LNCaP clone FGC (cell line): ENCODE results near the gene SCFD1.

Experiments
- DNase-seq: peaks from one replicate; pipeline ENCODE4 v3.0.0-alpha.2; 2011; ENCODE audit warnings: low read depth
- H3K4me3 ChIP-seq: 2 replicates; pipeline ENCODE4 v1.5.1; 2011; ENCODE audit warnings: mild to moderate bottlenecking, low read depth, low read length, control low read depth
- TF ChIP-seq, protein P1 (sequence below): IDR thresholded peaks from 2 replicates; pipeline ENCODE4 v1.5.1; 2012; ENCODE audit warnings: mild to moderate bottlenecking; ENCODE audit not compliant: control insufficient read depth, insufficient read depth; ENCODE audit errors: extremely low read depth

Gene SCFD1

DNA sequence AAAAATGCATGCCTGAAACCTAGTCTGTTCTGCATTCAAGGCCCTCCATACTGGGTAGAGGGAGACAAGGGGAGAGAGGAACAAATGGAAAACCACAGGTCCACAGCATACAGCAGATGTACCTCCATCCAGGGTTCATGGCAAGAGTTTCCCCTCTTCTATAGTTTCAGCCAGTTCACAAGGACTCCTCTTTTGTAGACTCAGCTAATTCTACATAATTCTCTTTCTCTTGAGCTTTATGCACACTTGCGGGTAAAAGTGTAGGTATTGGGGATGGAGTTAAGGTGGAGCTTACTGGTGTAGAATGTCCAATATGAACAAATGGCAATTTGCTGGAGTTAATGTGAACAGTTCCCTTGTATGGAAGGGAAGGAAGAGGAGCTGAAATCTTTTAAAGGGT, 39.7 kb upstream of the SCFD1 start:
- TF ChIP-seq, protein P1, sequence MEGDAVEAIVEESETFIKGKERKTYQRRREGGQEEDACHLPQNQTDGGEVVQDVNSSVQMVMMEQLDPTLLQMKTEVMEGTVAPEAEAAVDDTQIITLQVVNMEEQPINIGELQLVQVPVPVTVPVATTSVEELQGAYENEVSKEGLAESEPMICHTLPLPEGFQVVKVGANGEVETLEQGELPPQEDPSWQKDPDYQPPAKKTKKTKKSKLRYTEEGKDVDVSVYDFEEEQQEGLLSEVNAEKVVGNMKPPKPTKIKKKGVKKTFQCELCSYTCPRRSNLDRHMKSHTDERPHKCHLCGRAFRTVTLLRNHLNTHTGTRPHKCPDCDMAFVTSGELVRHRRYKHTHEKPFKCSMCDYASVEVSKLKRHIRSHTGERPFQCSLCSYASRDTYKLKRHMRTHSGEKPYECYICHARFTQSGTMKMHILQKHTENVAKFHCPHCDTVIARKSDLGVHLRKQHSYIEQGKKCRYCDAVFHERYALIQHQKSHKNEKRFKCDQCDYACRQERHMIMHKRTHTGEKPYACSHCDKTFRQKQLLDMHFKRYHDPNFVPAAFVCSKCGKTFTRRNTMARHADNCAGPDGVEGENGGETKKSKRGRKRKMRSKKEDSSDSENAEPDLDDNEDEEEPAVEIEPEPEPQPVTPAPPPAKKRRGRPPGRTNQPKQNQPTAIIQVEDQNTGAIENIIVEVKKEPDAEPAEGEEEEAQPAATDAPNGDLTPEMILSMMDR = no peak
- H3K4me3 ChIP-seq = no peak overlapping the region
- no peak for DNase-seq

DNA sequence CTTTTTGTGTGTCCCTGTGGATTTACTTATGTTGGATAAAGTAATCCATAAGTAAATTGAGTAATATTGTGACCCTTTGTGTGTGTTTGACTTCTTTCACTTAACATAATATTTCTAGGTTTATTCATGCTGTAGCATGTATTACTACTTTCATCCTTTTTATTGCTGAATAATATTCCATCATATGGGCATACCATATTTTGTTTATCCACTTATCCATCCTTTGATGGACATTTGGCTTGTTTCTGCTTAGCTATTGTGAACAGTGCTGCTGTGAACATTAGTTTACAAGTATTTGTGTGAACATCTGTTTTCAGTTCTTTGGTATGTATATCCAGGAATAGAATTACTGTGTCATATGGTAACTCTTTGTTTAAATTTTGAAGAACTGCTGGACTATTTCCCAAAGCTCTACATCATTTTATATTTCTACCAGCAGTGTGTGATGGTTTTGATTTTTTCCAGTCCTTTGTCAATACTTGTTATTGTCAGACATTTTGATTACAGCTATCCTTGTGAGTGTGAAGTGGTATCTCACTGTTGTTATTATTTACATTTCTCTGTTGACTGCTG, 38.0 kb upstream of the SCFD1 start:
- DNase-seq = no peak
- H3K4me3 ChIP-seq = no peak overlapping the region
- TF ChIP-seq, protein P1 = no peak

DNA sequence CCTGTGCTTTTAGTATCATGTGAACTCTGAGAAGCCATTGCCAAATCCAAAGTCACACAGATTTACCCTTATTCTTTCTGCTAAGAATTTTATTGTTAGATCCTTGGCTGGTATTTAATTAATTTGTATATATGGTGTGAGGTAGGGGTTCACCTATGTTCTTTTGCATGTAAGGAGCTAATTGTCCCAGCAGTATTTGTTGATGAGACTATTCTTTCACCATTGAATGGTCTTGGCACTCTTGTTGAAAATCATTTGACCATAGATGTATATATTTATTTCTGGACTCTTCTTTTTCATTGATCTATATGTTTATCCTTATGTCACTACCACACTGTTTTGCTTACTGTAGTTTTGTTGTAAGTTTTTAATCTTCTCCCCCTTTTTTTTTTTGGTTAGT, 36.9 kb upstream of the SCFD1 start:
- no peak overlapping the region for H3K4me3 ChIP-seq
- no peak for DNase-seq
- TF ChIP-seq, protein P1 = no peak

DNA sequence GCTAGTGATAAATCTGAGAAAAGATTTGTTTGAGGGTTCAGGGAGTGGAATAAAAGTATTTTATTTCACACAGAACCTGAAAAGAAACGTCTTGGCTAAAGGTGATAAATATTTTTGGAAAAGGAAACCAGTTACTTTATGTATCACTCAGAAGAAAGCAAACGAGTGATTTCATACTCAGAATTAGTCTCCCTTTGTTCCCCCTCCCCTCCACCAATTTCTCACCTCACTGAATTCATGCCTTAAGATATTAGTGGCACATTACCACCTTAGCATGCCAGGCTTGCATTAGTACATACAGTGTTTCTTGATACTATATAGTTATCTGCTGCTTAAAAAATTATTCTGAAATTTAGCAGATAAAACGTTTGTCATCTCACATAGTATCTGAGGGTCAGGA, 35.0 kb upstream of the SCFD1 start:
- DNase-seq = no peak
- no peak overlapping the region for H3K4me3 ChIP-seq
- TF ChIP-seq, protein P1 = no peak

DNA sequence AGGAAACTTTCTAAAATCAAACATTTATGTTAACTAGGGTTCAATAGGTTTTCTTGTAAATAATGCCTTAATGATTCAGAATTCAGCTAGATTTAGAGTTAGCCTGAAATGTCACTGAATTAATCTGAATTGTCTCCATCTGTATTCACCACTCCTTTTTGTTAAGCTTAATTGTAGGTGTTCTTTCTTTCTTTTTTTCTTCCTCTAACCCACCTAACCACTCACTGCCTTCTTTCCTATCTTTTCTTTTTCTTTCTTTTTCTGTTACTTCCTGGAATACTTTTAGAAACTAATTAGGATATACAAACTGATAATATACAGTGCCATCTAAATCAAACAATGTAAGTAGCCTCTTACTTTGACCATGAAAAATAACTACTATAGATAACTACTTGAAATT, 33.2 kb upstream of the SCFD1 start:
- no peak overlapping the region for H3K4me3 ChIP-seq
- no peak for DNase-seq
- TF ChIP-seq, protein P1 = no peak

DNA sequence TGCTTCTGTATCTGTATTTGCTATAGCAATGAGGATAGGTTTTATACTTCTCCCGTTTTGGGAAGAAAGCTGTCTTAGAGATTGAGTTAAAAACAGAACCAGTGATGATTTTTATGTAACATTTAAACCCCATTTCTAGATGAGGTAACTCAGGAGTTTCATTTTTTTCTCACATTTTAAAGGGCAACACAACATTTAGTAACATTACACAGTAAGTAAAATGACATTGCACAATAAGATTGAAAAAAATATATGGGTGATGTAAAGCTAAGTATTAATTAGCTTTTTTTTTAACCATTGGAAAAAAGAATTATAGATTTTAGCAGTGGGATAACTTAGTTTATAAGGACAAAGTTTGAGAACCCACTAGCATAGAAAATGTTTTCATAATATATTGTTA, 25.2 kb upstream of the SCFD1 start:
- TF ChIP-seq, protein P1 = no peak
- no peak for DNase-seq
- no peak overlapping the region for H3K4me3 ChIP-seq

DNA sequence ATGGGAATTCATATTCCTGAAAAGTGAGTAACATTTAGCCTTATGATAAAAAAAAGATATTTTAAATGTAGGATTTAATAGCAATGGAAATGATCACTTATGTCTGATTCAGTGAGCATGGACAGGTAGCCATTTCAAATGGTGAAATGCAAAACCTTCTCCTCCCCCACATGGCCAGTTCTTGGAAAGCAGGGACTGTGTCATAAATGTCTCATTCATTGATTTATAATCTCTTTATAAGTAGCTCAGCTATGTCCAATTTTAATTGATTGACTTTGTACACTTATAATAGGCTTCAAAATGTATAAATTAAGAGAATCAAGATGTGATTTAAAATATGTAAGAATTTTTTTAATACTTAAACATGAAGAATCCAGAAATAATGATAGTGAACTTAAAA, 24.6 kb upstream of the SCFD1 start:
- no peak for DNase-seq
- TF ChIP-seq, protein P1 = no peak
- no peak overlapping the region for H3K4me3 ChIP-seq
